Measurements from ENCODE around the gene NIPBL.
"Not testable (repeated sequence)": the region's sequence is repeated elsewhere in the genome, so short reads cannot be mapped to it uniquely, and the experiment has no call there.

Gene NIPBL

DNA sequence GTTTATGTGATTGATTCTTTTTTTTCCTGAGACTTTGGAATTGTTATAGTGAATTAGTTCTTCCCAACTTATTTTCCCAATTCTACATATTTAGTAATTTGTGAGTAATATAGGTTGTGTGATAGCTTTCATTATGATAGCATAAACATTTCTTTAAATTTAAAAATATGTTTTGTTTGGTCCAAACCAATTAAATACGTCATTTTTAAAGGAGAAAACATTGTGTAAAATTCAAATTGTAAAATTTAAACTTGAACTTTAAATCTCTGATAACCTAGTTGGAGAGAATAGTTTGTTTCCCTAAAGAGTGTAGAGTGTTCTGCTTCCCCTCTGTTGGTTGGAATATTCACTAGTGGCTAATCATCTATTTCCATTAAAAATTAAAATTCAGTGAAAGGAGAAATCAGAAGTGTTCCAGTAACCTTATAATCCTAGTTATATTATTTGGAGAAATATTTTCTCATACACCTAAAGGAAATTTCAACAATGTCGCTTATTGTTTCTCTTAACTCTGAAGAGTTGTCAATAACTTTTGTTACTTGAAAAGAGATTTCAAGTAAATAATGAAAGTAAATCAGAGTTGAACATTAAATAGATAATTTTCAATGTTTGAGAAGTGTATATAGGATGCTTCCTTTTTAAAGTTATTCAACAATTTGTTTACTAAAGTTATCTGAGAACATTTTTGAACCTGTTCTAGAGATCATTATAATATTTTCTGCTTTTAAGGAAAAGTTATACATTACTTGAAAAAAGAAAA lies 2.9 kb downstream of the NIPBL start:
- DNase-seq: no peak

- DNase-seq: no peak
Measured at GRCh38 chr5:36880761-36881160, 4.2 kb downstream of the NIPBL start.

DNA sequence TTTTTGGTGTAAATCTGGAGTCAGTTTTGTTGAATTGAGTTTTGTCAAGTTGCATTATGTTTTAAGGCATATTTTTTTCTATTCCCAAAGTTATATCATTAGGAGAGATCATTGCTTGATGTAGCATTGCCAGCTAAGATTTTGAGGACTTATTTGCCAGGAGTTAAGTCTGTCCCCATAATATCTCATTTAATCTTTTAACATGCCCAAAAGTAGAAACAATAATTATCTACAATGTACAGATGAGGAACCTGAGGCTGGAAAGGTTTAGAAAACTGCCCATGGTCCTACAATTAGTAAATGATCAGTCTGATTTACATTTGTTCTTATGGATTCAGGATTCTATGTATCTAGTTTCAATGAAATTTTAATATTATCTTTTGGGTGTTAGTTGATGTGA lies 4.7 kb downstream of the NIPBL start:
- no peak for DNase-seq

- no peak for DNase-seq
Measured at GRCh38 chr5:36881807-36882206, 5.2 kb downstream of the NIPBL start.

DNA sequence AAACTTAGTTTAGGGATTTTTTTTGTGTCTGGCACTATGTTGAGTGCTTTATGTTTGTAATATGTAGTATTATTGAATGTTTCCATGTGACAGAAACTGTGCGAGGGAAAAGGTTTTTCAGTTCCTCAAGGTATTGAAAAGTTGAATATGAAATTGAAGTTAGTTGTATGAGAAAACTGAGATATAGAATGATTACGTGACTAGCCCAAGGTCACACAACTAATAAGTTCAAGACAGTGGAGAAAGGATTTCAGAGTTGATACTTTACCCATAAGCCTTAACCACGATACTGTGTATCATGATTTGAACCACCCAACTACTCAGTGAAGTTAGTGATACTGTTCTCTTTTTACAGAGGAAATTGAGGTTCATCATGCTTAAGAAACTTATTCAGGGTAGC lies 5.7 kb downstream of the NIPBL start:
- no peak for DNase-seq

DNA sequence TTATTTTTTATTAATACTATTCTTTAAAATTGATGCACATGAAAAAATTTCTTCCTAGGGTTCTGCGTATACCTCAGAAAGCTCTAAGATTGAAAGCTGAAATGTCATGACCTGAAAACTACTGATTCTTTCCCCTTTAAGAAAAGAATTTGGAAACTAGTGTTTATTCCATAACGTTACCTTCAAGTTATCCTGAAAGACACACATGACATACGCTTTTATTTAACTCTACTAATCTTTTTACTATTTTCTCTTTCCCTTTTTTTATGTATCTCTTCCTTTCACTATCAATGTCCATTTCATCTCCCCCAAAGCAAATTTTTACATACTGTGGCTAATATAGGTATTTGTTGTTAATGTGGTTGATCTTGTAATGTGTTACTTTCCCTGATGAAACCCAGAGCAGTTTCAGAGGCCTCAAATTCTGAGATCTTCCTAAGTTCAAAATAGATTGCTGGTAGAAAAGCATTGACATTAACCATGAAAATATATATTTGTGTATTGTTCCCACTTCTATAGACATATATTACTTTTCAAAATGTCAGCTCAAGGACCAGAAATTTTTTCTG lies 7.4 kb downstream of the NIPBL start:
- no peak for DNase-seq

DNA sequence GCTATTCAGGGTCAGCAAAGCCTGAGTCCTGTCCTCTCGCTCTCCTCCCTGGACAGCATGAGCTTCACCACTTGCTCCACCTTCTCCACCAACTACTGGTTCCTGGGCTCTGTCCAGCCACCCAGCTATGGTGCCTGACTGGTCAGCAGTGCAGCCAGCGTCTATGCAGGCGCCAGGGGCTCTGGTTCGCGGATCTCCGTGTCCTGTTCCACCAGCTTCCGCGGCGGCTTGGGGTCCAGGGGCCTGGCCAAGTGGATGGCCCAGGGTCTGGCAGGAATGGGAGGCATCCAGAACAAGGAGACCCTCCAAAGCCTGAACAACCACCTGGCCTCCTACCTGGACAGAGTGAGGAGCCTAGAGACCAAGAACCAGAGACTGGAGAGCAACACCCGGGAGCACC lies 8.6 kb downstream of the NIPBL start:
- DNase-seq: no peak

GRCh38 chr5:36885566-36886485 lies 9.3 kb downstream of the NIPBL start:
- DNase-seq: no peak

DNA sequence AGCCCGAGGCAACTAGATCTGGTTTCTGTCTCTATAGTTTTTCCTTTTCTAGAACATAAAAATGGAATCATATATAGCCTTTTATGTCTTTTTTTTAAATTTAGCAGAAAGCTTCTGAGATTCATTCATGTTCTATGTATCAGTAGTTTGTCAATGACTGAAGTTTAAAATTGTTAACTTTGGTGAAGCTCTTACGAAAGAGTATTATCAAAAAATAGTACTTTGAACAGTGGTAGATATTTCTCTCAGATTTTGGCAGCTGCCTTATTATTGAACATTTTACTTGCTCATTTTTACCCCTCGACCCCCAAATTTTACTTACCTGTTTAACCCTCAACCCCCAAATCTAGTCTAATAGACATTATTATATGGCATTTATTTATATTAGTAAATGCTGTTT lies 10.2 kb downstream of the NIPBL start:
- DNase-seq: no peak

DNA sequence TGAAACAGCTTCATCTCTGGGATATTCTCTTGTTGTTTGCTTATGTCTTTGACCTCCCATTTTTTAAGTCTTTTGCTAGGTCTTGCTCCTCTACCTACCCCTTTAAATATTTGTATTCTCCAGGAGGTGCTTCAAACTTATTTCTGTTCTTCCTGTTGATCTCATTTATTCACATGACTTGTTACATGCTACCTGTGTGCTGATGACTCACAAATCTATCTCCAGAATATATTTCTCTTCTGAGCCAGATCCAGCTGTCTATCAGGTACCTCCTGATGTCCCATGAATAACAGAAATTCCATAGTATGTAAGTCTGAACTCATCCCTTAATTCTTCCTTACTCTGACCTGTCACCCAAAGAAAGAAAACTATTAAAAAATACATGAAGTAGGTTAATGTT lies 11.0 kb downstream of the NIPBL start:
- DNase-seq: no peak

DNA sequence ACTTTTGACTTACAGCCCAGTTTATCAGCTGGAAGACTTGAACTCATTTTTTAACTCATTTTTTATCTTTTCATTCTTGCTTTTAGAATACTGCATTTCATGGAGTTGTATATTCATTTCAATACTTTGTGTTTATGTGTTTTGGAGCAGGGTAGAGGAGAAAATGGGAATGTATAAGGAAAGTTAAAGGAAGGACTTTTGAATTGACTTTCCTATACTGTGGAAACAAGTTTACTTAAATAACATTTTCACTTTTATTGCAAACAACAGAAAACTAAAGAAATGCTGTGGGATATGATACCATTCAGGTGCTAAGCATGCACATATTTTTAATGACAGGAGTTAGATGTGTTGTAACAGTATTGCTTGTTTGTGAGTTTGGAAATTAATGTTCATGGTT lies 11.7 kb downstream of the NIPBL start:
- no peak for DNase-seq

- no peak for DNase-seq
Measured at GRCh38 chr5:36889264-36889663, 12.7 kb downstream of the NIPBL start.

GRCh38 chr5:36891266-36891665 lies 14.7 kb downstream of the NIPBL start:
- no peak for DNase-seq

- not testable (repeated sequence) for DNase-seq
Measured at GRCh38 chr5:36892085-36892830, 15.7 kb downstream of the NIPBL start.

GRCh38 chr5:36894954-36895353 lies 18.4 kb downstream of the NIPBL start:
- DNase-seq: no peak

DNA sequence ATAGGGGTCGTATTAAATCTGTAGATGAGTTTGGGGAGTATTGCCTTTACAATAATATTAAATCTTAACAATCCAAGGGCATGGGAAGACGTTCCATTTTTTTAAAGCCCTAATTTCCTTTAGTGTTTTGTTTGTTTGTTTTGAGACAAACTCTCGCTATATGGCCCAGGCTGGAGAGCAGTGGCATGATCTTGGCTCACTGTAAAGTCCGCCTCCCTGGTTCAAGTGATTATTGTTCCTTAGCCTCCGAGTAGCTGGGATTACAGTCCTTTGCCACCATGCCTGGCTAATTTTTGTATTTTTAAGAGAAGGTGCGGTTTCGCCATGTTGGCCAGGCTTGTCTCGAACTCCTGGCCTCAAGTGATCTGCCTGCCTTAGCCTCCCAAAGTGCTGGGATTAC lies 19.9 kb downstream of the NIPBL start:
- DNase-seq: no peak

DNA sequence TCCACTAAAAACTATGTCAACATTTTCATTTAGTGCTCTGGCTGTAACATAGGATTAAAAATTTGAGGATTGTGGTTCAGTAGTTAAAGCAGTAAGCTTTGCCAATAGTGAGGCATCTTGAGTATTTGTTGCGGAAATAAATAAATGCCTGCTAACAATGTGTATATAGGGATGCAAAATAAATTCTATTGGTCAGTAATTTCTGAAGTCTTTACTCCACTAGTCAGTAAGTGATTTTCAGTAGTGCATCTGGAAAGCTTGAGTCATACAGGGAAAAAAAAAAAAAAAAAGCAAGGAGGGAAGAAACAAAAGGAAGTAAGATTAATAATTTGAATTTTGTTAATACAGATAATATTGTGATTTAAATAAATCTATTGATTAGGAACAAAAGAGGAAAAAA lies 21.0 kb downstream of the NIPBL start:
- DNase-seq: no peak

- DNase-seq: no peak
Measured at GRCh38 chr5:36899860-36900259, 23.3 kb downstream of the NIPBL start.

GRCh38 chr5:36900283-36900682 lies 23.7 kb downstream of the NIPBL start:
- no peak for DNase-seq

GRCh38 chr5:36901077-36901476 lies 24.5 kb downstream of the NIPBL start:
- not testable (repeated sequence) for DNase-seq

DNA sequence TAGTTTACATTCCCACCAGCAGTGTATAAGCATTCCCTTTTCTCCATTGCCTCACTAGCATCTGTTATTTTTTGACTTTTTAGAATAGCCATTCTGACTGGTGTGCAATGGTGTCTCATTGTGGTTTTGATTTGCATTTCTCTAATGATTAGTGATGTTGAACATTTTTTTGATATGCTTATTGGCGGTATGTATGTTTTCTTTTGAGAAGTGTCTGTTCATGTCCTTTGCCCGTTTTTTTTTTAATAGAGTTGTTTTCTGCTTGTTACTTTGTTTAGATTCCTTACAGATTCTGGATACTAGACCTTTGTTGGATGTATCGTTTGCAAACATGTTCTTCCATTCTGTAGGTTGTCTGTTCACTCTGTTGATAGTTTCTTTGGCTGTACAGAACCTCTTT lies 25.3 kb downstream of the NIPBL start:
- DNase-seq: no peak

DNA sequence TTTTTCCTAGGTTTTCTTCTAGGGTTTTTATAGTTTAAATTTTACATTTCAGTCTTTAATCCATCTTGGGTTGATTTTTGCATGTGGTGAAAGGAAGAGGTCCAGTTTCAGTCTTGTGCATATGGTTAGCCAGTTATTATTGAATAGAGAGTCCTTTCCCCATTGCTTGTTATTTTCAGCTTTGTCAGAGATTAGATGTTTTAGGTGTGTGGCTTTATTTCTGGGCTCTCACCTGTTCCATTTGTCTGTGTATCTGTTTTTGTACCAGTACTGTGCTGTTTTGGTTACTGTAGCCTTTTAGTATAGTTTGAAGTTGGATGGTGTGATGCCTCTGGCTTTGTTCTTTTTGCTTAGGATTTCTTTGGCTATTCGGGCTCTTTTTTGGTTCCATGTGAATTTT lies 25.8 kb downstream of the NIPBL start:
- no peak for DNase-seq

- no peak for DNase-seq
Measured at GRCh38 chr5:36904677-36905076, 28.1 kb downstream of the NIPBL start.

Measured in bone marrow (tissue), 2 donors.